ENCODE measurements around the gene TWSG1.

The TWSG1 gene

DNA sequence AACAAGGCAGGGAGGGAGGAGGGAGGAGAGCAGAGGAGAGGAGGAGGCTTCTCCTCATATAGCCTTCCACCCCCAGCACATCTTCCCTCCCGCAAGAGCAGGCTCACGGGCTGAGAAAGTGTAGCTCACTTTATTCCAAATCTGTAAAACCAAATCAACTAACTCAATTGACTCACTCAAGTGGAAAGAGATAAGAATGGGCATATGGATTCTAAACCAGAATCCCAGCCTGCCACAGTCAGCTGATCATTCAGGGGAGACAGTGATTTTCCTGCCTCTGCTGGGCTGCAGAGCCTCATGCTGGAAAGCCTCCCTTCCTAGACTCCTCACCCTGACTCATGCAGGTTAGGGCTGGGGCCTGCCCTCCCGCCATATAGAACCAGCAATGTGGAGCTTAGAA lies 4.2 kb upstream of the TWSG1 start:
- TF ChIP-seq YY1 (IDR thresholded peaks at IDR 0.05; ENCODE audit: low read depth) (no peak), RAD21 (IDR thresholded peaks at IDR 0.05; ENCODE audit: low read depth) (no peak), TAF1 (IDR thresholded peaks at IDR 0.05; ENCODE audit: low read depth) (no peak), CEBPB (IDR thresholded peaks at IDR 0.05) (no peak), CREB1 (IDR thresholded peaks at IDR 0.05; ENCODE audit: low read depth) (no peak), EP300 (IDR thresholded peaks at IDR 0.05; ENCODE audit: borderline replicate concordance) (no peak)
- TF ChIP-seq, protein P1, sequence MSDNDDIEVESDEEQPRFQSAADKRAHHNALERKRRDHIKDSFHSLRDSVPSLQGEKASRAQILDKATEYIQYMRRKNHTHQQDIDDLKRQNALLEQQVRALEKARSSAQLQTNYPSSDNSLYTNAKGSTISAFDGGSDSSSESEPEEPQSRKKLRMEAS (IDR thresholded peaks at IDR 0.05), result no peak
- TF ChIP-seq, protein P2, sequence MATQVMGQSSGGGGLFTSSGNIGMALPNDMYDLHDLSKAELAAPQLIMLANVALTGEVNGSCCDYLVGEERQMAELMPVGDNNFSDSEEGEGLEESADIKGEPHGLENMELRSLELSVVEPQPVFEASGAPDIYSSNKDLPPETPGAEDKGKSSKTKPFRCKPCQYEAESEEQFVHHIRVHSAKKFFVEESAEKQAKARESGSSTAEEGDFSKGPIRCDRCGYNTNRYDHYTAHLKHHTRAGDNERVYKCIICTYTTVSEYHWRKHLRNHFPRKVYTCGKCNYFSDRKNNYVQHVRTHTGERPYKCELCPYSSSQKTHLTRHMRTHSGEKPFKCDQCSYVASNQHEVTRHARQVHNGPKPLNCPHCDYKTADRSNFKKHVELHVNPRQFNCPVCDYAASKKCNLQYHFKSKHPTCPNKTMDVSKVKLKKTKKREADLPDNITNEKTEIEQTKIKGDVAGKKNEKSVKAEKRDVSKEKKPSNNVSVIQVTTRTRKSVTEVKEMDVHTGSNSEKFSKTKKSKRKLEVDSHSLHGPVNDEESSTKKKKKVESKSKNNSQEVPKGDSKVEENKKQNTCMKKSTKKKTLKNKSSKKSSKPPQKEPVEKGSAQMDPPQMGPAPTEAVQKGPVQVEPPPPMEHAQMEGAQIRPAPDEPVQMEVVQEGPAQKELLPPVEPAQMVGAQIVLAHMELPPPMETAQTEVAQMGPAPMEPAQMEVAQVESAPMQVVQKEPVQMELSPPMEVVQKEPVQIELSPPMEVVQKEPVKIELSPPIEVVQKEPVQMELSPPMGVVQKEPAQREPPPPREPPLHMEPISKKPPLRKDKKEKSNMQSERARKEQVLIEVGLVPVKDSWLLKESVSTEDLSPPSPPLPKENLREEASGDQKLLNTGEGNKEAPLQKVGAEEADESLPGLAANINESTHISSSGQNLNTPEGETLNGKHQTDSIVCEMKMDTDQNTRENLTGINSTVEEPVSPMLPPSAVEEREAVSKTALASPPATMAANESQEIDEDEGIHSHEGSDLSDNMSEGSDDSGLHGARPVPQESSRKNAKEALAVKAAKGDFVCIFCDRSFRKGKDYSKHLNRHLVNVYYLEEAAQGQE (IDR thresholded peaks at IDR 0.05; ENCODE audit: low read depth), result no peak

DNA sequence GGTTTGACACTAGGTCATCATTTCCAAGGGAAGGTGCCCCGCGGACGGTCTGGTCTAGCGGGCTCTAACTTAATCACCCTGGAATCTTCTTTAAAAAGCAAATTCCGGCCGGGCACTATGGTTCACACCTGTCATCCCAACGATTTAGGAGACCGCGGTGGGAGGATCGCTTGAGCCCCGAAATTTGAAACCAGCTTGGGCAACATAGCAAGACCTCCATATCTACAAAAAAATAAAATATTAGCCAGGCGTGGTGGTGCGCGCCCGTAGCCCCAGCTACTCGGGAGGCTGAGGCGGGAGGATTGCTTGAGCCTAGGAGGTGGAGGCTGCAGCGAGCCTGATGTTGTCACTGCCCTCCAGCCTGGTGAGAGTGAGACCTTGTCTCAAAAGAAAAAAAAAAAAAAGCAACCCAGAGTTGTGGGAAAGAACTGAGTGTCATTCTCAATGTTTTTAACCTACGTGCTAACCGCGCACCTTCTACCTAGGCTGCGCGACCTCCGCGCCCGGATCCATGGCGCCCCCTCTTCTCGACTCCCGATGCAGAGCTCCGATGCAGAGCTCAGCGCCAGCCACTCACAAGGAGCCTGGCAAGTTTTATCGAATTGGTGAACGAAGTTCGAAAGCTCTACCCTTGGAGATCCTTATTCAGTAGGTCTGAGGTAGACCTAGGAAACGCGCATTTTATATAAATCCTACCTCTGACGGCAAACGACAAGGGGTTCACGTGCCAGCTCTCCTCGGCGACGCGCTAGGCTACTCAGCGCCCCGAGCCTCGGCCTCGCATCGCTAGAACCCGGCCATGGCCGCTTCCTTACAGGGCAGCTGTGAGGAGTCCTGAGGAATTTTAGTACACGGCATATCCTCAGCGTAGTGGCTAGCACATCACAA lies 888 bp upstream of the TWSG1 start:
- TF ChIP-seq TCF12 (IDR thresholded peaks at IDR 0.05; ENCODE audit: low read depth) (no peak), FOXM1 (IDR thresholded peaks at IDR 0.05; ENCODE audit: borderline replicate concordance, low read depth) (no peak), NFIC (IDR thresholded peaks at IDR 0.05) (no peak), CEBPB (IDR thresholded peaks at IDR 0.05) (no peak), EGR1 (IDR thresholded peaks at IDR 0.05) (no peak), TEAD4 (IDR thresholded peaks at IDR 0.05) (no peak), YY1 (IDR thresholded peaks at IDR 0.05; ENCODE audit: low read depth) (peak; percentile 62; the same call in 1 of the 2 replicates), ZBTB7A (IDR thresholded peaks at IDR 0.05; ENCODE audit: low read depth) (no peak; the same call in 1 of the 2 replicates)
- TF ChIP-seq, protein P1 (IDR thresholded peaks at IDR 0.05), result peak; percentile 89
- TF ChIP-seq, protein P2 (IDR thresholded peaks at IDR 0.05; ENCODE audit: low read depth), result no peak
- TF ChIP-seq, protein P3, sequence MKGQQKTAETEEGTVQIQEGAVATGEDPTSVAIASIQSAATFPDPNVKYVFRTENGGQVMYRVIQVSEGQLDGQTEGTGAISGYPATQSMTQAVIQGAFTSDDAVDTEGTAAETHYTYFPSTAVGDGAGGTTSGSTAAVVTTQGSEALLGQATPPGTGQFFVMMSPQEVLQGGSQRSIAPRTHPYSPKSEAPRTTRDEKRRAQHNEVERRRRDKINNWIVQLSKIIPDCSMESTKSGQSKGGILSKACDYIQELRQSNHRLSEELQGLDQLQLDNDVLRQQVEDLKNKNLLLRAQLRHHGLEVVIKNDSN (IDR thresholded peaks at IDR 0.05), result no peak

DNA sequence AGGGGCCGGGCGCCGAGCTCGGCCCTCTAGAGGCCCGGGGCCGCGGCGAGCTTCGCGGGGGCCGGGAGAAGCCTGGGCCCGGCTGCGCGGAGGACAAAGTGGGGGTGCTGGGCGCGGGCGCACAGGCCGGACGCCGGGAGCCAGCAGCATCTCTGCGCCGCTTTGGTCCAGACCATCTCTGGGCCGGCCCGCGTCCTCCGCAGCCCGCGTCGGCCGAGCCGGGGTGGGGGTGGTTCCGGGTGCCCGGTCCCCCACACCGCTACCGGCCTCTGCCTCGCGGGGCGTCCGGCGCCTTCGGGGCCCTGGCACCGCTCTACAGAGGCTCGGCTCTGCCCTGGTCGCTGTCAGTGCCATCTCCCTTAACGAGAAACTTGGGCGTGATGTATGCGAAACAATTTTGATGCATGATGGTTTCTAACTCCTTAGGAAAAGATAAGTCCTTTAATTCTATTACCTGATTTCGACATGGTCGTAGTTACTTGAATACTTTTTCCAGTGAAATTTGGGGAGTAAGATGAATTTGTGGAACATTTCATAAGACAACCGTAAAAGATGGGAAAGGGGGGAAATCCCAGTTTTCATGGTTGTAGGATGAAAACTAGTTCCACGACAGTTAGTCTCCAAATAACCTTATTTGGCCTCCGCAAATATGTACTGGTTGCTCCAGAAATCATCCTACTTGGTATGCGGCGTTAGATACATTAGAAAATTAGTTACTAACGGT lies 562 bp downstream of the TWSG1 start:
- TF ChIP-seq EP300 (IDR thresholded peaks at IDR 0.05; ENCODE audit: borderline replicate concordance) (no peak), RAD21 (IDR thresholded peaks at IDR 0.05; ENCODE audit: low read depth) (no peak), EGR1 (IDR thresholded peaks at IDR 0.05) (no peak), TAF1 (IDR thresholded peaks at IDR 0.05; ENCODE audit: low read depth) (no peak), ZBTB7A (IDR thresholded peaks at IDR 0.05; ENCODE audit: low read depth) (no peak), TCF12 (IDR thresholded peaks at IDR 0.05; ENCODE audit: low read depth) (no peak), CREB1 (IDR thresholded peaks at IDR 0.05; ENCODE audit: low read depth) (no peak), FOXM1 (IDR thresholded peaks at IDR 0.05; ENCODE audit: borderline replicate concordance, low read depth) (no peak), NFIC (IDR thresholded peaks at IDR 0.05) (no peak), YY1 (IDR thresholded peaks at IDR 0.05; ENCODE audit: low read depth) (no peak), TEAD4 (IDR thresholded peaks at IDR 0.05) (no peak), CEBPB (IDR thresholded peaks at IDR 0.05) (no peak)
- TF ChIP-seq, protein P2 (IDR thresholded peaks at IDR 0.05; ENCODE audit: low read depth), result no peak
- TF ChIP-seq, protein P1 (IDR thresholded peaks at IDR 0.05), result no peak

DNA sequence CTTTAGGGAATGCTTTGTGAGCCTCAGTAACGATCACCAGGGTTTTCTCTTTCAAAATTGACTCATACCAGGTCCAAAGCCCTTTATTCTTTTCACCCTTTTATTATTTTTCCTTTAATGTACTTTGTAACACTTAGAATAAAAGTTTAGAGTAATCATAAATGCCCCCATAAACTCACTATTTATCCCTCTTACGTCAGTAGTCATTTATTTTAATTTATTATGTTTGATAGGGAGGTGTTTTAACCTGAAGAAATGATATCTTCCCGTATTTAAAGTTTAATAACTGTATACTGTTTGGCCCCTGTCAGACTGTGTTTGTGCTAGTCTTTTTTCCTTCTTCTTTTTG lies 1.1 kb downstream of the TWSG1 start:
- TF ChIP-seq ZBTB7A (IDR thresholded peaks at IDR 0.05; ENCODE audit: low read depth) (no peak), FOXM1 (IDR thresholded peaks at IDR 0.05; ENCODE audit: borderline replicate concordance, low read depth) (no peak), EP300 (IDR thresholded peaks at IDR 0.05; ENCODE audit: borderline replicate concordance) (no peak), EGR1 (IDR thresholded peaks at IDR 0.05) (no peak), NFIC (IDR thresholded peaks at IDR 0.05) (no peak), CREB1 (IDR thresholded peaks at IDR 0.05; ENCODE audit: low read depth) (no peak), TAF1 (IDR thresholded peaks at IDR 0.05; ENCODE audit: low read depth) (no peak)
- TF ChIP-seq, protein P2 (IDR thresholded peaks at IDR 0.05; ENCODE audit: low read depth), result no peak

Data from Ishikawa (cell line).